C4-2B (cell line): ENCODE data around the gene PTPN23.

ENCODE experiments used
- CTCF ChIP-seq: fragments of 450-650 bp; conservative IDR thresholded peaks from 2 replicates; pipeline ENCODE4 v1.5.1; 2017; ENCODE audit warnings: mild to moderate bottlenecking
- ZFX ChIP-seq: fragments of 450-650 bp; IDR thresholded peaks from 2 replicates; pipeline ENCODE4 v1.6.1; 2017

GRCh38 chr3:47348411-47349154, 32.2 kb upstream of the PTPN23 start:
- TF ChIP-seq CTCF (no peak), ZFX (no peak)
